Mammary epithelial cell (primary cell): ENCODE measurements around the gene RXRA.

Source experiments
- CTCF ChIP-seq, 2 donors: IDR thresholded peaks in 1 of 2; conservative IDR thresholded peaks in 1 of 2; 2 replicates each; pipeline ENCODE4 v1.5.1; 2011 to 2012; ENCODE audit warnings: inconsistent platforms in 2 of 2, low read length in 2 of 2, mild to moderate bottlenecking in 2 of 2, control low read depth in 1 of 2, low read depth in 1 of 2; ENCODE audit not compliant: insufficient read depth in 1 of 2; ENCODE audit errors: extremely low read depth in 1 of 2
- EZH2 ChIP-seq: IDR thresholded peaks from 2 replicates; pipeline ENCODE4 v1.6.1; 2012; ENCODE audit warnings: low read length, inconsistent platforms, borderline replicate concordance

- no peak for TF ChIP-seq CTCF (conservative IDR thresholded peaks at IDR 0.05 in 1 of 2, IDR thresholded peaks at IDR 0.05 in 1 of 2; ENCODE audit: extremely low read depth in 1 of 2, insufficient read depth in 1 of 2, low read depth in 1 of 2, low read length in 2 of 2)
- no peak for TF ChIP-seq EZH2
Measured at GRCh38 chr9:134278286-134278685, 48.0 kb upstream of the RXRA start.
